Activated T-cell treated with anti-CD3 and anti-CD28 coated beads, Interleukin-2, amount 50 U/mL, for 4 hours (primary cell): ENCODE data around the gene ZBTB20. TPM values are rescaled to one million over a fixed set of nuclear protein-coding genes. Genes with fewer than 3 reads are reported as not detected.

ENCODE experiments used
- ATAC-seq, 2 donors: fragments of 200-7000 bp; cut with Tn5 transposase; one replicate each; pipeline ENCODE4 v1.10.0; 2021
- DNase-seq: peaks from one replicate; pipeline ENCODE4 v3.0.0-alpha.2; 2020
- H3K27me3 Mint-ChIP-seq: one replicate; pipeline ENCODE4 v1.8.0; 2021; ENCODE audit warnings: low read depth, mixed read lengths
- H3K36me3 Mint-ChIP-seq: one replicate; pipeline ENCODE4 v1.8.0; 2022; ENCODE audit warnings: mixed read lengths; ENCODE audit not compliant: insufficient read depth
- H3K4me1 Mint-ChIP-seq: one replicate; pipeline ENCODE4 v1.8.0; 2021; ENCODE audit warnings: low read depth, mixed read lengths
- H3K4me3 Mint-ChIP-seq: one replicate; pipeline ENCODE4 v1.8.0; 2021; ENCODE audit warnings: mild to moderate bottlenecking, moderate library complexity, mixed read lengths
- H3K9me3 Mint-ChIP-seq: one replicate; pipeline ENCODE4 v1.8.0; 2021; ENCODE audit warnings: mixed read lengths
- total RNA-seq, 3 donors: library from RNA; stranded (reverse); gene quantifications; one replicate each; pipeline ENCODE4 v1.2.1, GENCODE V29; 2021

Gene ZBTB20
- total RNA-seq, 3 donors from 2014 or later: 0.91 to 2.8 (median 1.8) TPM

DNA sequence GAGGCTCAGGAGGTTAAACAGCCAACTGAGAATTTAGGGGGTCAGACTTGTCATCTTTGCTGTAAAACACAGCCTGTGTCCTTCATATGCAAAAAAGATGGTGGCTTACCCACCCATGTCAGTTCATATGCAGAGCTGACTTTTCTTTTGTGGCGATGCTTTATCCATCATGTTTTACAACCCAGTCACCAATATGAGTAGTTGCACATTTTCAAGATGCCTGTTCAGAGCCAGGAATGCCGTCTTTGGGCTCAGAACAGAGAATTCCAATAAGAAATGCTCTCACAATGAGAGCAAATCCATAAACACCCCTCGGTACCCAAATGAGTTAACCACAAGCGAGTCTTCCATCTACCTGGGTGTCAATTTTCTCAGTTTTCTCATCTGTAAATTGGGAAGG, 769.7 kb downstream of the ZBTB20 start:
- peaks cover 19% of the 10 kb centered on the region for H3K36me3 Mint-ChIP-seq
- H3K4me3 Mint-ChIP-seq: no peak overlapping the region
- no peaks in the 10 kb centered on the region for H3K4me1 Mint-ChIP-seq
- ATAC-seq (no peak), DNase-seq (no peak)
- no peaks in the 10 kb centered on the region for H3K27me3 Mint-ChIP-seq
- no peaks in the 10 kb centered on the region for H3K9me3 Mint-ChIP-seq

DNA sequence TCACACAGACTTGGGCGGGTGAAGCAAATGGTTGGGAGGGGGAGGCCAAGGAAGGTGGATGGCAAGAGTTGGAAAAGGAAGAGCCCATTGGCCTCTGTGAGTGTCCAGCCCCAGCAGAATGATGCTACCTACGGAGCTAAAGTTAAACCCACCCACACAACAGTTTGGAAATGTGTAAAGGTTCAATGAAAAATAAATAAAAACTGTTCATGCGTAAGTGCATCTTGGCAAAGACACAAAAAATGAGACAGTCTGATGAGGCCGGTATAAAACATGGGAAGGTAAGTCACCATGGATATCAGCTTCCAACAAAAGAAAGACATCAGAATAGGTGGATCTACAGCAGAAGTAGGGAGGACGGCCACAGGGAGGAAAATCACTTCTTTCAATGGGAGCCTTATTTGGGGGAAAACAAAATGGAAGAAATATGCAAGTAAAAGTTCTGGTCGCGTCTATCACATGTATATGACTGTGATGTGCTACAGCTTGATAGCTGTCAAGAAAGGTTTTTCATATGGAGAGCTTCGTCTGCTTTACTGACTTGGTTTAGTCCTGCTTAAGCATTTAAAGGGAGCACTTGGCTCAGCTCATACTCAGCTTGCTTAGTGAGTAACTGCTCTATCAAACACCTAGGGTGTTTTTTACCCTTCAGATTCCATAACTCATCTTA, 770.4 kb downstream of the ZBTB20 start:
- DNase-seq (no peak), ATAC-seq (no peak)
- Mint-ChIP-seq H3K27me3 (no peaks in the 10 kb centered on the region), H3K36me3 (peaks cover 25% of the 10 kb centered on the region), H3K4me1 (no peaks in the 10 kb centered on the region), H3K9me3 (no peaks in the 10 kb centered on the region), H3K4me3 (no peak overlapping the region)

DNA sequence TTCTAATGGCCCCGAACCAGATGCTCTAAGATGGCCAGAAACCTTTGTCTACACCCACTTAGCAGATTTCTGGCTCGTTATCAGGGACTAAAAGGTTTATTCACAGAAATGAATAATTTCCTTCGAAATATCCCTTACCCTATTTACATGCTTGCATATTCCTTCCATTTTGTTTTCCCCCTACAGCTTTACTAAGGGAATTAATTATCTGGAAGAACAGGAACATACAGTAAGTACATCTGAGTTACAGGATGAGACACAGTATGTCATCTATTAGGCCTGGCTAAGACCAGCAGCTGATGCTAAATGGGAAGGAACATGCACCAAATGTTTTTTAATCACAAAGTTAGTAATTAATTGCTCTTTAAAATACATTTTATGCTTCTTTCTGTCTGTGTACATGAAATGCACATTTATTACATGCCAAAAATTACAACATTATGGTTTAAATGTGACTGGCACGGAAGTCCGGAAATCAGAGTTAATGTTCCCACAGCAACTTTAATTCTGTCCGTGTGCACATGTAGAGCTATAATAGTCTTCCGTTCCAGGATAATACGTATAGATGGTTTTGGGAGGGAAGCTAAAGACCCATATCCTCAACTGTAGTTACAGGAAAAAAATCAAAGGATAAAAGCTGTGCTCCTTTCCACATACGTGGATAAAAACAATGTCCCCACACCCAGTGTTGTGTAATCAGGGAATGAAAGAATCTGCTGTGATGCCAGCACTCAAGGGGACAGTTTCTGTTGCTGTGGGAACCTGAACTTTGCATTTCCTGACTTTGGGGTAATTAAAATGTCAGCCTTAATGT, 771.3 kb downstream of the ZBTB20 start:
- ATAC-seq (no peak), DNase-seq (no peak)
- Mint-ChIP-seq H3K4me3 (no peak overlapping the region), H3K4me1 (no peaks in the 10 kb centered on the region), H3K9me3 (no peaks in the 10 kb centered on the region), H3K36me3 (peaks cover 27% of the 10 kb centered on the region), H3K27me3 (no peaks in the 10 kb centered on the region)

DNA sequence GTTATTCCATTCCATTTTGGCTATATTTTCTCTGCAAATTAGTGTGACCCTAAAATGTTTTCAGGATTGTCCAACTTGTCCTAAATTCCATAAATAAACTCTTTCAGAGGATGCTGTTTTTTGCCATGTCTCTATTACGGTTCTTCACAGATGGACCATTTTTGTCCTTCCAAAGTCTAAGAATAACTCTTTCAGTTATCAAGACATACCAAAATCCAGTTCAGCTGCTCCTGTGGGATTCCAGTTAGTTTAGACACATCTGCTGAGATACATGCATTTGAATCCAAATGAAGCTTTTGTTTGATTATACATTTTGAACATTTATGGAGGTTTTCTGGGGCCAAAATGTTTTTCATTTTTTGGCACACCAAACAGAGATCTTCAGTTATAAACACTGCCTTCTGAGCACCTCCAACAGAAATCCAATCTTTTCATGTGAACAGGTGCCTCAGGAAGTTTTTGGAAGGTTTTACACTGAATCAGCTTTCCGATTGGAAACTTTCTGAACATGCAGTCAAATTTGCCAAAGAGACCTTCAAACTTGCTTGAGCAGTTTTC, 772.6 kb downstream of the ZBTB20 start:
- Mint-ChIP-seq H3K36me3 (peaks cover 25% of the 10 kb centered on the region), H3K4me3 (no peak overlapping the region), H3K27me3 (no peaks in the 10 kb centered on the region), H3K9me3 (no peaks in the 10 kb centered on the region), H3K4me1 (no peaks in the 10 kb centered on the region)
- ATAC-seq (no peak), DNase-seq (no peak)

DNA sequence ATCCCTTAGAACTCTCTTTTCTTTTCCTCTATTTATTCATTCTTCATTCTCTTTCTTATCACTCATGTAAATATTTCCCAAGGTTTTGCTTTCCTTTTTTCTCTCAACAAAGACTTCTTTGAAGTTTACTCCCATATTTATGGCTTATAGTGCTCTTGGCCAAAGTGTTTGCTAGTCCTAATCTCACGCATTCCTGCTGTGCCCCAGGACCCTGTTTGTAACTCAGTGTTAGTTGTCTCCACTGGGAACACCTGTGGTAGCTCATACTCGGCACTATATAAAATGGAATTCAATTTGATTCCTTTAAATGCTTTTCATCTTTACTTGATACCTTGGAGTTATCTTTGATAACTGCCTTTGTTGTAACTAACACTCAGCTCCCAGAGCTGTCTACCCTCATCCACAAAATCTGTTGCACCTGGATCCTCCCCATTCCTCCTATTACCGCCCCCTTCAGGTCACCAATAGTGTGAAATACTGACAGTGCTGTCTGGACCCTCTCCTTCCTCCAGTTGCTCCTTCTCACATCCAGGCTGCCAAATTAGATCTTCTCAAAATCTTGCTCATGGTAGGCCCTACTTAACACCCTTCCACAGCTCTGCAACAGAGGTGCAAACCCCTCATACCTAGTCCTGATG, 776.4 kb downstream of the ZBTB20 start:
- DNase-seq: no peak
- Mint-ChIP-seq H3K4me3 (no peak overlapping the region), H3K4me1 (no peaks in the 10 kb centered on the region), H3K27me3 (no peaks in the 10 kb centered on the region), H3K36me3 (peaks cover 10% of the 10 kb centered on the region), H3K9me3 (no peaks in the 10 kb centered on the region)
- no peak for ATAC-seq

DNA sequence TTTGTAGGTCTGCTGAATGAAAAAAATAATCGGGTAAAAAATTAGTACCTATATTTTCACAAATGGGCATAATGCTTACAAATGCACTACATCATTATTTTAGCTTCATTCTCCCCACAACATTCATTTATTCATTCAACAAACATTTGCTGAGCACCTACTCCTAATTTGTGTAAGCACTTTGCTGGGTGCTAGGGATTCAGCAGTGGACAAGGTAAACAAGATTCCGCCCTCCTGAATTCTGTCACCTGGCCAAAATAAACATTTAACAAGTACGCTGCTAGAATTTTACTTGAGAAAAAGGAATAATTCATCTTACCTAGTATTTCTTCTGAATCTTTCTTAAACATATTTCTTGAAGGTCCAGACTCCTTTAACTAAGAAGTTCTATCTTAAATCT, 781.2 kb downstream of the ZBTB20 start:
- Mint-ChIP-seq H3K36me3 (peaks cover 7% of the 10 kb centered on the region), H3K4me3 (no peak overlapping the region)
- no peak for ATAC-seq

DNA sequence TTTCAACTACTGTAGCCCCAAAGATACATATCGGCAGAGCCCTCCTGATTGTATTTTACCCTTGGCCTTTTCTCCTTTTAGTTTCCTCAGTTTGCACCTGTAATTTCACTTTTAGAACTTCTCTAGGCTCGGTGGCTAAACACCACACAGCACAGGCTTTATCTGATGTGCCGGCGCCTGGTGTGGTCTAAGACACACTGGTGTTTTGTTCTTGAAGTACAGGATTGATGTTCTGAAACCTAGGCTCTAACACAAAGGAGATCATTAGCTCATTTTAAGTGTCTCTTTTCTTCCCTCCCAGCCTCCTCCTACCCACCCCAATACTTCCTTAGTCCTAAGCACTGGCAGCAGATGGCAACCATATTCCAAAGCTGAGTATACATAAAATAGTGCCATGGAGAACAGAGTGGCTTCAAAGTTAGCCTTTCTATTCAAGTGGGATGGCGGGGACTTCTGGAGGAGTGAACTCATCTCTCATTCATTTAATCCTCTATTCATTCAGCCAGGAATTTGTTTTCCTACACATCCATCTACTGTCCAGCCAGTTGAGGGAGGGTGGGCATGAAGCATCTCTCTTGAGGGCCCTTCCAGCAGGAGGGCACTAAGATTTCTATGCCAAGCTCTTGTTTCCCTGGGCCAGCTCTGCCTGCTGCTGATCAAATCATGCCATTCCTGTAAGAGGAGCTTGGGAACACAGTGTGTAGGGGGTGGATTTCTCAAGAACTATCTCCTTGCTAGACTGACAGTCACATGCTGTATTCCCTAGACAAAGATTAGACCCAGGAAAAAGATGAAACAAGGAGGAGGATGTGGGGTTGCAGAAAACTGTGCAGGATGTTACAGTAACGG, 782.1 kb downstream of the ZBTB20 start:
- Mint-ChIP-seq H3K4me3 (no peak overlapping the region), H3K27me3 (no peaks in the 10 kb centered on the region), H3K4me1 (no peaks in the 10 kb centered on the region), H3K9me3 (no peaks in the 10 kb centered on the region), H3K36me3 (peaks cover 7% of the 10 kb centered on the region)
- ATAC-seq (no peak), DNase-seq (no peak)

More for the DNA sequence above, 781.2 kb downstream of the ZBTB20 start:
- DNase-seq: no peak
- Mint-ChIP-seq H3K27me3 (no peaks in the 10 kb centered on the region), H3K4me1 (no peaks in the 10 kb centered on the region), H3K9me3 (no peaks in the 10 kb centered on the region)

DNA sequence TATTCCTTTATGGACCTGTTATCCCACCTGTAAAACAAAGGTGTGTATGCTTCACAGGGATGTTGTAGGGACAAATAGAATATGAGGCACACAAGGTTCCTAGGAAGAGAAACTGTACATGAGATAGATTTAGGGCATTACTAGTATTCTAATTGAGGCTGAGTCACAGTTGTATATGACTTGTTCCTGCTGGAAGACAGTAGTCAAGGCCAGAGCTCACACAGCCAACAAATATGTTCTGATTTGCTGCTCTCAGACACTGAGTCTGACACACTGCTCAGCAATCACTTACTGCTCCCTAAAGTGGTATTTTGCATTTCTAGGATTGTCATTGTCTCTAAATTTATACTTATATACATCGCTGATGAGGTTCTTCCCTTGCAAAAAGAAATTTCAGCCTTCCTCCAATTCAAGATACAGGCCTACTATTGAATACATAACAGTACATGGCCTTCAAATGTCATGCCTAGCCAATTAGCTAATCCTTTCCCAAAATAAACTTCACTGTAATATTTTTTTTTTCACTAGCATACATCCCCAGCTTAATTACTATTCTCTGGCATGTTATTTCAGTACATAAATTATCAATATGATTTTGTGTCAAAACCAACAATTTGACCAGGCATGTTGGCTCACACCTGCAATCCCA, 783.4 kb downstream of the ZBTB20 start:
- no peaks in the 10 kb centered on the region for H3K27me3 Mint-ChIP-seq
- ATAC-seq (peak in 1 of 2 donors; percentile 56), DNase-seq (no peak)
- H3K36me3 Mint-ChIP-seq: peaks cover 7% of the 10 kb centered on the region
- H3K4me3 Mint-ChIP-seq: no peak overlapping the region
- H3K4me1 Mint-ChIP-seq: no peaks in the 10 kb centered on the region
- H3K9me3 Mint-ChIP-seq: no peaks in the 10 kb centered on the region

DNA sequence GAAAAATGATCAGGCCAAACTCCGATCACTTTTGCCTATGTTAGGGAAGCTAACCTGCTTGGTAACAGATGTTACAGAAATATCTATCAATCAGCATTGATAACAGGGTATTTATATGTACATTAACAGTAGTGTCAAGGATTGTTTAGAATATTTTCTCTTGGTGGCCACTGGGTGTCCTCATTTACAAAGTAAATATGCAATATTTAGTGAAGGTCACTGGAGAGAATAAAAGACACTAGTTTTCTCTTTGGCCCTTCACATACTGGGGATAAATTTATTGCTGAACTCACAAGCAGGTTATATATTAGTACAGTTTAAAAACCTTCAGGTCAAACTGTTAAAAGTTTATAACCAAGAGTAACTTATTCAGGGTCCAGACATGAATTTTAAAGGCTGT, 784.3 kb downstream of the ZBTB20 start:
- H3K4me3 Mint-ChIP-seq: no peak overlapping the region
- no peaks in the 10 kb centered on the region for H3K27me3 Mint-ChIP-seq
- no peak for DNase-seq
- H3K4me1 Mint-ChIP-seq: no peaks in the 10 kb centered on the region
- H3K9me3 Mint-ChIP-seq: no peaks in the 10 kb centered on the region
- peaks cover 7% of the 10 kb centered on the region for H3K36me3 Mint-ChIP-seq
- ATAC-seq: no peak

DNA sequence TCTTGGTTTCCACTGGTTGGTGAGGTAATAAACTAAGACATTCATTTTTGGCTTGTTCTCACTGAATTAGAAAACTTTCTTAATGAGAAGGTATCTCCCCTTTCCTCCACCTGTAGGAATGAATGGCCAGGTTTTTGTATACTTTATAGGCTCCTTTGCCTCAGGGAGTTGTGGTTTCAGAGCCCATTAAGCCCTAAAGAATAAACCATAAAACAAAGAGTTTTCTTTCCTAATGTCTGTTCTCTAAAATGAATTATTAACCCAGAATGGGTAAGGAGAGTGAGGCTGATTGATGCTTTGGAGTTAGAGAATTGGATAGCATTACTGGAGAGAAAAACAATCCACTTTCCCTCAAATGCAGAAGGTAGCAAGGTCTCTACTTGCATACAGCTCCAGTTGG, 785.7 kb downstream of the ZBTB20 start:
- Mint-ChIP-seq H3K9me3 (no peaks in the 10 kb centered on the region), H3K36me3 (peaks cover 5% of the 10 kb centered on the region), H3K4me3 (no peak overlapping the region), H3K4me1 (no peaks in the 10 kb centered on the region), H3K27me3 (no peaks in the 10 kb centered on the region)
- ATAC-seq: no peak
- DNase-seq: no peak

DNA sequence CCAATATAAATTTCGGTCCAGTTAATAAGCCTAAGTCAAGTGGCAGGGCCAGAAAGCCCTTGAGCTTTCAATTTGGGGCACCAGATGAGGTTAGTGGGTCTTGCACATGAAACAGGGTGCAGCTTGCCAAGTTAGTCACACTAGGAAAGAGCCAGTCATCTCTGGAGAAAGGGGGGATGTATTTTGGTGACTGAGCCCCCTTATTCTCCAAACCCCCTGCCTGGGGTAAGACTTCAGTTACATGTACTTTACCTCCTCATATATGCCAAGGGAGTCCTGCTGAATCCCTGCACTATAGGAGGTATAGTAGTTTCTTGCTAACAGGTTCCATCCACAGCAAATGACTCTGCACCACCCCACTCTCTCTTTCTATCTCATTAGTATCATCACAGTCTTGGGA, 790.6 kb downstream of the ZBTB20 start:
- peaks cover 14% of the 10 kb centered on the region for H3K36me3 Mint-ChIP-seq
- no peaks in the 10 kb centered on the region for H3K4me1 Mint-ChIP-seq
- H3K4me3 Mint-ChIP-seq: no peak overlapping the region
- no peaks in the 10 kb centered on the region for H3K27me3 Mint-ChIP-seq
- ATAC-seq (peak in 1 of 2 donors; percentile 23), DNase-seq (no peak)
- no peaks in the 10 kb centered on the region for H3K9me3 Mint-ChIP-seq

DNA sequence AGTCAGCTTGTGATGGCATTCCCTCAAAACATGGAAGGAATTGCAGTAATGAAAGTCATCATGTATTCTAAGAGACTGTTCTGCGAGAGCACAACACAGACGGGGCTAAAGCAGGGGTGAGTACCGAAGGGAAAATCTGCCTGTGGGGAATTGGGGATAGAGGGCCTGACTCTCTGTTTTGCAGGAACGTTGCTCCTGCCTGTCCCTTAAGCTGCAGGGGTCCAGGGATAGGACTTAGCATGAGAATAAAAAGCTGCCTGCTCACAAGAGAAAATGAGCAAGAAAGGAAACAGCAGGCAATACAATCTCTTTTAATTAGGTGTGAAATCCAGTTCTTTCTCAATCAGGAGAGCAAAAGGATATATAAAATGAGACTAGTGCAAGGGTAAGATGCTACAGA, 791.0 kb downstream of the ZBTB20 start:
- Mint-ChIP-seq H3K4me3 (no peak overlapping the region), H3K9me3 (no peaks in the 10 kb centered on the region), H3K4me1 (no peaks in the 10 kb centered on the region), H3K27me3 (no peaks in the 10 kb centered on the region), H3K36me3 (peaks cover 14% of the 10 kb centered on the region)
- DNase-seq (no peak), ATAC-seq (no peak)

DNA sequence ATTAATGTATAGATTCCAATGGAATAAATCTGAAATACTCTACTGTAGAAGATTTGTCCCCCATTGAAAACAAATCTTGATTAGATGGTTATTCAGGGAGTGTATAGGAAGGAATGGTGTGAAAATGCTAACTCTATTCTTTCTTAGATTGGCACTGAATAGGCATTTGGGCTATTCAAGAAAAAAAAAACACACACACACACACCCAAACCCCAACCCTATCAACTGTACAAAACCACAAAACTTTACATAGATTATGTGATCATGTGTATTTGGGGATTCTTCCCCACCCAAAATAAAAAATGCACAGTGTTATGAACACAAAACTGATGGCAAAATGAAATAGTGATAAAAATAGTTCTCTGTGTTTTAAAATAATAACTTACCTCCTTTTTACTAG, 791.4 kb downstream of the ZBTB20 start:
- ATAC-seq: no peak
- Mint-ChIP-seq H3K27me3 (no peaks in the 10 kb centered on the region), H3K9me3 (no peaks in the 10 kb centered on the region), H3K4me1 (no peaks in the 10 kb centered on the region), H3K4me3 (no peak overlapping the region), H3K36me3 (peaks cover 17% of the 10 kb centered on the region)
- no peak for DNase-seq

DNA sequence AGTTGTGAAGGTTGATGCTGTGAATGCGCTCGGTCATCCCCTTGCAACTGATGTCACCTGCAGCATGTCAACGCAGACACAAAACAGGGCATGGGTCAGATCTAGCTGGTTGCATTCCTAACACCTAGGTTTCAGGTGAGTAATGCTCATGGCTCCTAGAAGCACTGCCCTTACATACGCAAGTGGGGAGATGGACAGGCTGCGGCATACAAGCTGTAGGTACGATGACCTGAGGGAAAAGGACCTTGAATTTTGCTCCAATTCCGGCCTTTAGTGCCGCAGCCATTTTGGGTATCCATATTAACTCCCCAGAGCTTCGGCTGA, 795.3 kb downstream of the ZBTB20 start:
- peaks cover 37% of the 10 kb centered on the region for H3K36me3 Mint-ChIP-seq
- ATAC-seq (no peak), DNase-seq (no peak)
- no peaks in the 10 kb centered on the region for H3K27me3 Mint-ChIP-seq
- no peaks in the 10 kb centered on the region for H3K9me3 Mint-ChIP-seq
- no peak overlapping the region for H3K4me3 Mint-ChIP-seq
- no peaks in the 10 kb centered on the region for H3K4me1 Mint-ChIP-seq
